ENCODE measurements around the gene RFX6. TPM values are rescaled to one million over a fixed set of nuclear protein-coding genes. Genes with fewer than 3 reads are reported as not detected.
"Not testable (repeated sequence)": the region's sequence is repeated elsewhere in the genome, so short reads cannot be mapped to it uniquely, and the experiment has no call there.

RFX6 gene
- total RNA-seq, 1 experiment from 2014 or later: 0.15 TPM

DNA sequence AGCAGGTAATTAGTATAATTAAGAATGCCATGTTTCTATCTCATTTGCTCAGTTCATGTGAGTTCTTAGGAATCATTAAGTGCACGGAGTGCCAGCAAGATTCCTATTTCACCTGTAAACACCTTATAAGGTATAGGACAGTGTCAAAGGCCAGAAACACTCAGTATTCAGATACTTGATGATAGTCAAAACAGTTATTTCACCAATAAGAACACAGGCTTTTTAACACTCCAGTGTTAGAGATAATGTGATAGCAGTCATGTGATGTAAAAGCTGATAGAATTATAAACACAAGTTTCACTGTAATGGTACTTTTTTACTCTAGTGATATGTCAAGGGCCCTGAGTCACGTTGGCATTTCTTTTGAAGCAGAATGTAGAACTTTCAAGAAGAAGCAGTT lies 48.1 kb upstream of the RFX6 start, which contains the start of gene GPRC6A:
Gene GPRC6A (minus strand): TSS at position 101 of the 400 bp plus-strand sequence. CDS start 70 bp downstream, at position 31.
- ATAC-seq (no peak), DNase-seq (no peak)
- no peaks in the 10 kb centered on the region for H3F3A ChIP-seq (ENCODE audit: low read length, unreplicated experiment)
- intact Hi-C loops (cut with micrococcal nuclease): no loop called here
- no peak within 1 kb of the TSS for H2AFZ ChIP-seq (ENCODE audit: low read length)
- no peak within 1 kb of the TSS for H3K4me2 ChIP-seq (ENCODE audit: low read length)
- H3K79me2 ChIP-seq (ENCODE audit: low read length): no peaks in the 10 kb centered on the region
- no peaks in the 10 kb centered on the region for H3K4me1 ChIP-seq (ENCODE audit: insufficient read depth, low read length)
- TF ChIP-seq EZH2phosphoT487 (IDR thresholded peaks at IDR 0.05; ENCODE audit: borderline replicate concordance, low read length) (no peak), EZH2 (IDR thresholded peaks at IDR 0.05; ENCODE audit: low read length, unreplicated experiment) (no peak)
- TF ChIP-seq, protein P1, sequence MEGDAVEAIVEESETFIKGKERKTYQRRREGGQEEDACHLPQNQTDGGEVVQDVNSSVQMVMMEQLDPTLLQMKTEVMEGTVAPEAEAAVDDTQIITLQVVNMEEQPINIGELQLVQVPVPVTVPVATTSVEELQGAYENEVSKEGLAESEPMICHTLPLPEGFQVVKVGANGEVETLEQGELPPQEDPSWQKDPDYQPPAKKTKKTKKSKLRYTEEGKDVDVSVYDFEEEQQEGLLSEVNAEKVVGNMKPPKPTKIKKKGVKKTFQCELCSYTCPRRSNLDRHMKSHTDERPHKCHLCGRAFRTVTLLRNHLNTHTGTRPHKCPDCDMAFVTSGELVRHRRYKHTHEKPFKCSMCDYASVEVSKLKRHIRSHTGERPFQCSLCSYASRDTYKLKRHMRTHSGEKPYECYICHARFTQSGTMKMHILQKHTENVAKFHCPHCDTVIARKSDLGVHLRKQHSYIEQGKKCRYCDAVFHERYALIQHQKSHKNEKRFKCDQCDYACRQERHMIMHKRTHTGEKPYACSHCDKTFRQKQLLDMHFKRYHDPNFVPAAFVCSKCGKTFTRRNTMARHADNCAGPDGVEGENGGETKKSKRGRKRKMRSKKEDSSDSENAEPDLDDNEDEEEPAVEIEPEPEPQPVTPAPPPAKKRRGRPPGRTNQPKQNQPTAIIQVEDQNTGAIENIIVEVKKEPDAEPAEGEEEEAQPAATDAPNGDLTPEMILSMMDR (conservative IDR thresholded peaks at IDR 0.05; ENCODE audit: low read depth, low read length): no peak
- no peaks in the 10 kb centered on the region for H3K9me3 ChIP-seq (ENCODE audit: low read length)
- H3K36me3 ChIP-seq (ENCODE audit: low read depth, low read length): no peaks in the 10 kb centered on the region
- ChIA-PET CTCF (no interaction called here), POLR2A (ENCODE audit: unreplicated experiment) (no interaction called here)
- no peaks in the 10 kb centered on the region for H3K9me2 ChIP-seq (replicated peaks; ENCODE audit: low read length)
- no peaks in the 10 kb centered on the region for H4K20me1 ChIP-seq (ENCODE audit: low read length)
- H3K4me3 ChIP-seq (ENCODE audit: low read length): no peak within 1 kb of the TSS
- no TSS peak for BruUV-seq (replicated peaks)
- no peak within 1 kb of the TSS for H3K27ac ChIP-seq (ENCODE audit: low read length)
- H3K27me3 ChIP-seq (ENCODE audit: low read length): no peaks in the 10 kb centered on the region
- no peak within 1 kb of the TSS for H3K9ac ChIP-seq (ENCODE audit: low read length)

DNA sequence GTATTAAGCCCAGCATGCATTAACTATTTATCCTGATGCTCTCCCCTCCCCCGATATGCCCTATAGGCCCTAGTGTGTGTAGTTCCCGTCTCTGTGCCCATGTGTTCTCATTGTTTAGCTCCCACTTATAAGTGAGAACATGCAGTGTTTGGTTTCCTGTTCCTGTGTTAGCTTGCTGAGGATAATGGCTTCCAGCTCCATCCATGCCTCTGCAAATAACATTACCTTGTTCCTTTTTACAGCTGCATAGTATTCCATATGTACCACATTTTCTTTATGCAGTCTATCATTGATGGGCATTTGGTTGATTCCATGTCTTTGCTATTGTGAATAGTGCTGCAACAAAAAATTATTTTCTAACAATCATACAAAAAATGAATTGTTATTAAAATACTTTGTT lies 42.5 kb upstream of the RFX6 start:
- H3K4me2 ChIP-seq (ENCODE audit: low read length); H3K4me1 ChIP-seq (ENCODE audit: insufficient read depth, low read length); BruUV-seq (replicated peaks); ATAC-seq; H3K36me3 ChIP-seq (ENCODE audit: low read depth, low read length); H3K9me2 ChIP-seq (replicated peaks; ENCODE audit: low read length); H3K4me3 ChIP-seq (ENCODE audit: low read length); H3K27ac ChIP-seq (ENCODE audit: low read length); POLR2A ChIA-PET (ENCODE audit: unreplicated experiment); H3F3A ChIP-seq (ENCODE audit: low read length, unreplicated experiment); DNase-seq; H3K9ac ChIP-seq (ENCODE audit: low read length); CTCF ChIA-PET; H3K79me2 ChIP-seq (ENCODE audit: low read length); H3K27me3 ChIP-seq (ENCODE audit: low read length); H2AFZ ChIP-seq (ENCODE audit: low read length); H3K9me3 ChIP-seq (ENCODE audit: low read length); H4K20me1 ChIP-seq (ENCODE audit: low read length); intact Hi-C loops (cut with micrococcal nuclease): not testable (repeated sequence)

GRCh38 chr6:116836606-116837342 lies 40.3 kb upstream of the RFX6 start:
- H4K20me1 ChIP-seq (ENCODE audit: low read length): no peaks in the 10 kb centered on the region
- no peaks in the 10 kb centered on the region for H3K27me3 ChIP-seq (ENCODE audit: low read length)
- H3K4me1 ChIP-seq (ENCODE audit: insufficient read depth, low read length): no peaks in the 10 kb centered on the region
- no peaks in the 10 kb centered on the region for H3K36me3 ChIP-seq (ENCODE audit: low read depth, low read length)
- no peak overlapping the region for H3K27ac ChIP-seq (ENCODE audit: low read length)
- POLR2A ChIA-PET (ENCODE audit: unreplicated experiment): no interaction called here
- DNase-seq (no peak), ATAC-seq (no peak)
- H3K9me3 ChIP-seq (ENCODE audit: low read length): no peaks in the 10 kb centered on the region
- no TSS peak for BruUV-seq (replicated peaks)
- H3K79me2 ChIP-seq (ENCODE audit: low read length): no peaks in the 10 kb centered on the region
- no peak overlapping the region for H3K4me2 ChIP-seq (ENCODE audit: low read length)
- no peak overlapping the region for H3K4me3 ChIP-seq (ENCODE audit: low read length)
- no peaks in the 10 kb centered on the region for H3F3A ChIP-seq (ENCODE audit: low read length, unreplicated experiment)
- CTCF ChIA-PET: no interaction called here
- no peak overlapping the region for H3K9ac ChIP-seq (ENCODE audit: low read length)
- TF ChIP-seq, protein P1 (conservative IDR thresholded peaks at IDR 0.05; ENCODE audit: low read depth, low read length): no peak
- no peak for TF ChIP-seq EZH2phosphoT487 (IDR thresholded peaks at IDR 0.05; ENCODE audit: borderline replicate concordance, low read length)
- TF ChIP-seq EZH2 (IDR thresholded peaks at IDR 0.05; ENCODE audit: low read length, unreplicated experiment): no peak
- H2AFZ ChIP-seq (ENCODE audit: low read length): no peak overlapping the region
- no peaks in the 10 kb centered on the region for H3K9me2 ChIP-seq (replicated peaks; ENCODE audit: low read length)
- intact Hi-C loops (cut with micrococcal nuclease): no loop called here
